Central memory CD8-positive, alpha-beta T cell (primary cell): Measurements from ENCODE around the gene TMEM269.

Source experiments
- ATAC-seq: fragments of 150-1000 bp; cut with Tn5 transposase; replicated peaks from 2 replicates; pipeline ENCODE4 v1.10.0; 2022; ENCODE audit warnings: mild to moderate bottlenecking, moderate FRiP score, moderate number of reproducible peaks; ENCODE audit not compliant: poor library complexity, severe bottlenecking; ENCODE audit errors: extremely low read depth
- DNase-seq, 2 donors: peaks; one replicate each; pipeline ENCODE4 v3.0.0; 2021; ENCODE audit warnings: low spot score in 2 of 2
- H3K27ac Mint-ChIP-seq: one replicate; pipeline ENCODE4 v1.8.0; 2022; ENCODE audit warnings: low read depth, mild to moderate bottlenecking, moderate library complexity, mixed read lengths
- H3K27me3 Mint-ChIP-seq: one replicate; pipeline ENCODE4 v1.8.0; 2022; ENCODE audit warnings: mixed read lengths
- H3K36me3 Mint-ChIP-seq: one replicate; pipeline ENCODE4 v1.8.0; 2022; ENCODE audit warnings: mild to moderate bottlenecking, moderate library complexity, mixed read lengths; ENCODE audit not compliant: insufficient read depth
- H3K4me1 Mint-ChIP-seq: one replicate; pipeline ENCODE4 v1.8.0; 2022; ENCODE audit warnings: mixed read lengths
- H3K4me3 Mint-ChIP-seq: one replicate; pipeline ENCODE4 v1.8.0; 2022; ENCODE audit warnings: mild to moderate bottlenecking, moderate library complexity, mixed read lengths
- H3K9me3 Mint-ChIP-seq: one replicate; pipeline ENCODE4 v1.8.0; 2022; ENCODE audit warnings: mixed read lengths

The TMEM269 gene

GRCh38 chr1:42753070-42753469, 31.7 kb upstream of the TMEM269 start:
- H3K36me3 Mint-ChIP-seq: peaks cover 49% of the 10 kb centered on the region
- H3K4me1 Mint-ChIP-seq: peaks cover 13% of the 10 kb centered on the region
- no peak for DNase-seq
- no peak overlapping the region for H3K4me3 Mint-ChIP-seq
- no peak overlapping the region for H3K27ac Mint-ChIP-seq
- no peaks in the 10 kb centered on the region for H3K9me3 Mint-ChIP-seq
- ATAC-seq: no peak
- no peaks in the 10 kb centered on the region for H3K27me3 Mint-ChIP-seq

- DNase-seq: no peak
- no peaks in the 10 kb centered on the region for H3K9me3 Mint-ChIP-seq
- no peak overlapping the region for H3K27ac Mint-ChIP-seq
- H3K4me1 Mint-ChIP-seq: peaks cover 13% of the 10 kb centered on the region
- ATAC-seq: no peak
- H3K27me3 Mint-ChIP-seq: no peaks in the 10 kb centered on the region
- peaks cover 50% of the 10 kb centered on the region for H3K36me3 Mint-ChIP-seq
- no peak overlapping the region for H3K4me3 Mint-ChIP-seq
These were observed 27.6 kb upstream of the TMEM269 start for GRCh38 chr1:42756956-42757891.

GRCh38 chr1:42757892-42758275, 26.9 kb upstream of the TMEM269 start:
- DNase-seq (no peak), ATAC-seq (no peak)
- H3K27ac Mint-ChIP-seq: no peak overlapping the region
- H3K36me3 Mint-ChIP-seq: peaks cover 43% of the 10 kb centered on the region
- H3K27me3 Mint-ChIP-seq: no peaks in the 10 kb centered on the region
- H3K4me1 Mint-ChIP-seq: peaks cover 13% of the 10 kb centered on the region
- no peak overlapping the region for H3K4me3 Mint-ChIP-seq
- H3K9me3 Mint-ChIP-seq: no peaks in the 10 kb centered on the region

- H3K9me3 Mint-ChIP-seq: no peaks in the 10 kb centered on the region
- no peak overlapping the region for H3K27ac Mint-ChIP-seq
- peaks cover 13% of the 10 kb centered on the region for H3K4me1 Mint-ChIP-seq
- DNase-seq (no peak), ATAC-seq (no peak)
- H3K4me3 Mint-ChIP-seq: no peak overlapping the region
- H3K36me3 Mint-ChIP-seq: peaks cover 39% of the 10 kb centered on the region
- H3K27me3 Mint-ChIP-seq: no peaks in the 10 kb centered on the region
These were observed 26.1 kb upstream of the TMEM269 start for GRCh38 chr1:42758641-42759040.

- H3K36me3 Mint-ChIP-seq: peaks cover 38% of the 10 kb centered on the region
These were observed 25.7 kb upstream of the TMEM269 start for GRCh38 chr1:42759114-42759513.

GRCh38 chr1:42761567-42761966, 23.2 kb upstream of the TMEM269 start:
- Mint-ChIP-seq H3K27ac (no peak overlapping the region), H3K27me3 (no peaks in the 10 kb centered on the region), H3K36me3 (peaks cover 22% of the 10 kb centered on the region)

More at GRCh38 chr1:42759114-42759513, 25.7 kb upstream of the TMEM269 start:
- Mint-ChIP-seq H3K27ac (no peak overlapping the region), H3K27me3 (no peaks in the 10 kb centered on the region), H3K9me3 (no peaks in the 10 kb centered on the region), H3K4me1 (peaks cover 13% of the 10 kb centered on the region), H3K4me3 (no peak overlapping the region)
- DNase-seq (no peak), ATAC-seq (no peak)

GRCh38 chr1:42762269-42762668, 22.5 kb upstream of the TMEM269 start:
- ATAC-seq (no peak), DNase-seq (no peak)
- Mint-ChIP-seq H3K4me1 (peaks cover under 1% of the 10 kb centered on the region), H3K9me3 (no peaks in the 10 kb centered on the region), H3K27ac (no peak overlapping the region), H3K4me3 (no peak overlapping the region), H3K27me3 (no peaks in the 10 kb centered on the region), H3K36me3 (peaks cover 22% of the 10 kb centered on the region)

More at GRCh38 chr1:42761567-42761966, 23.2 kb upstream of the TMEM269 start:
- Mint-ChIP-seq H3K9me3 (no peaks in the 10 kb centered on the region), H3K4me1 (peaks cover 8% of the 10 kb centered on the region), H3K4me3 (no peak overlapping the region)
- DNase-seq: no peak
- no peak for ATAC-seq

- Mint-ChIP-seq H3K4me3 (no peak overlapping the region), H3K27me3 (no peaks in the 10 kb centered on the region), H3K4me1 (peaks cover 6% of the 10 kb centered on the region), H3K9me3 (no peaks in the 10 kb centered on the region), H3K27ac (no peak overlapping the region), H3K36me3 (peaks cover 11% of the 10 kb centered on the region)
- DNase-seq: no peak
- ATAC-seq: no peak
These were observed 19.5 kb upstream of the TMEM269 start for GRCh38 chr1:42765269-42765668.

- H3K27ac Mint-ChIP-seq: no peak overlapping the region
These were observed 18.7 kb upstream of the TMEM269 start for GRCh38 chr1:42765832-42766740.

GRCh38 chr1:42766741-42767509, 17.9 kb upstream of the TMEM269 start, which contains the start of the genes C1orf50 and P3H1:
C1orf50 (plus strand) TSS chr1:42767249; CDS start chr1:42767312, 63 bp downstream.
P3H1 (minus strand) TSS chr1:42767028; CDS start chr1:42766971, 57 bp downstream.
- Mint-ChIP-seq H3K27ac (no peak within 1 kb of the TSS), H3K36me3 (peaks cover 4% of the 10 kb centered on the region), H3K27me3 (no peaks in the 10 kb centered on the region), H3K4me1 (peaks cover 16% of the 10 kb centered on the region), H3K4me3 (no peak within 1 kb of the TSS), H3K9me3 (no peaks in the 10 kb centered on the region)
- DNase-seq (peak; percentile 99), ATAC-seq (peak; percentile 94)

More at GRCh38 chr1:42765832-42766740, 18.7 kb upstream of the TMEM269 start:
- Mint-ChIP-seq H3K27me3 (no peaks in the 10 kb centered on the region), H3K36me3 (peaks cover 9% of the 10 kb centered on the region), H3K9me3 (no peaks in the 10 kb centered on the region), H3K4me3 (no peak overlapping the region), H3K4me1 (peaks cover 13% of the 10 kb centered on the region)
- ATAC-seq (peak; percentile 7), DNase-seq (peak in 1 of 2 donors; percentile 28)

- no peak overlapping the region for H3K4me3 Mint-ChIP-seq
- no peaks in the 10 kb centered on the region for H3K9me3 Mint-ChIP-seq
- no peak overlapping the region for H3K27ac Mint-ChIP-seq
- DNase-seq (no peak), ATAC-seq (peak; percentile 27)
- H3K4me1 Mint-ChIP-seq: peaks cover 20% of the 10 kb centered on the region
- H3K36me3 Mint-ChIP-seq: peaks cover 4% of the 10 kb centered on the region
- no peaks in the 10 kb centered on the region for H3K27me3 Mint-ChIP-seq
These were observed 17.2 kb upstream of the TMEM269 start for GRCh38 chr1:42767510-42768000.

GRCh38 chr1:42768172-42768571, 16.6 kb upstream of the TMEM269 start:
- Mint-ChIP-seq H3K9me3 (no peaks in the 10 kb centered on the region), H3K4me3 (no peak overlapping the region), H3K4me1 (peaks cover 25% of the 10 kb centered on the region), H3K27me3 (no peaks in the 10 kb centered on the region), H3K36me3 (peaks cover 7% of the 10 kb centered on the region), H3K27ac (no peak overlapping the region)
- no peak for ATAC-seq
- DNase-seq: no peak
